ENCODE measurements around the gene XRCC4.

XRCC4 gene

DNA sequence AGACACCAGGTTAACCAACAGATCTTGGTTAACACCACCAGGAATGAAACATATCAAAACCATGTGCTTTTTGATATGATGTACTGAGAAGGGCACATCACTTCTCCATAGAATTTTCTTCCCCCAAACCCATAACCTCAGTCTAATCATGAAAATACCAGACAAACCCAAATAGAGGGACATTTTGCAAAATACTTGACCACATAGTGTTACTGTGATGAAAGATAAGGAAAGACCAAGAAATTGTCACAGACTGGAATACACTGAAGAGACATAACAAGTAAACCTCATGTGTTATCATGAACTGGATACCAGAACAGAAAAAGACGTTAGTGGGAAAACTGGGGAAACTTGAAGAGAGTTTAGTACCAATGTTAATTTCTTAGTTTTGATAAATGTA lies 319.3 kb downstream of the XRCC4 start:
- no peak for DNase-seq

- DNase-seq = no peak
These were observed 320.3 kb downstream of the XRCC4 start for GRCh38 chr5:83397658-83398057.

DNA sequence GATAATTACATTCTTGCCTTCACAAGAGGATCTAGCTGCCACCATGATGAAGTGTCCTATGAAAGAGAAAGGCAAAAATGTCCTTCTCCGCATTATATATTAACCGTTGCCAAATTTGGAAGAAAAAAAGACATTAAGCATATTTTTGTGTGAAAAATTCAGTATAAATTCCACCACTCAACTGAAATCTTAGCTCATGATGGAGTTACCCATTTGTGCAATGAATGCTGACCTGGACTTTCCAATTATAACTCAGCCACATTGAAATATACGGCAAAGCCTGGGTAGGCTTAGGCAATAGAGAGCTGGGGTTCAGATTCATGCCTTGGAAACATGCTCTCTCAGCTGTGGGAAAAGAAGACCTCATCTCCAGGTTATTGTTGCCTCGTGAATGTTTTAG lies 322.9 kb downstream of the XRCC4 start:
- DNase-seq = no peak

GRCh38 chr5:83400701-83401100 lies 323.4 kb downstream of the XRCC4 start:
- DNase-seq = no peak

GRCh38 chr5:83401122-83401731 lies 323.9 kb downstream of the XRCC4 start:
- no peak for DNase-seq

- DNase-seq = no peak
These were observed 324.4 kb downstream of the XRCC4 start for GRCh38 chr5:83401775-83402174.
